Hepatocyte (in vitro differentiated cells): Measurements from ENCODE around the gene VPS13D.

Source experiments
- CTCF ChIP-seq: fragments of 200-600 bp; sonication (generic); IDR thresholded peaks from 2 replicates; pipeline ENCODE4 v1.5.1; 2016; ENCODE audit warnings: antibody characterized with exemption, mild to moderate bottlenecking; ENCODE audit not compliant: poor library complexity
- EZH2 ChIP-seq: fragments of 200-600 bp; sonication (generic); IDR thresholded peaks from 2 replicates; pipeline ENCODE4 v1.6.1; 2016; ENCODE audit warnings: antibody characterized with exemption, mild to moderate bottlenecking, borderline replicate concordance

DNA sequence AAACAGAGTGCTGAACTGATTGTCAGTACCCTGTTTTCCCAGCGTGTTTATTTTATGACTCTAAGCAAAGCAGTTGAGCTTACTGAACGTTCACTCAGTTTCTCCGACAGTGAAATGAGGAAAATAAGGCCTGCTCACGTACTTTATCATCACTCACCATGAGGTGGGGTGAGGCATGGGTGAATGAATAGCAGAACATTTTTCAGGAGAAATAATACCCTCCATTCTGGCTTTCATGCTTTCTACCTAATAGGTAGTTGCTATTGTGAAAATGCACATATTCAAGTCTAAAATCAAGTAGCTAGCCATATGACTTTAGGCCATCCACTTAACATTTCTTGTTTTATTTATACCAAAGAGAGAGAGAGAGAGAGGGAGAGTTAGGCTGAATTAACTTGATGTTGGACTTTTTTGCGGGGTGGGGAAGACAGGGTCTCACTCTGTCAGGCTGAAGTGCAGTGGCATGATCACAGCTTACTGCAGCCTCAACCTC, 178.2 kb downstream of the VPS13D start:
- TF ChIP-seq CTCF, result no peak
- no peak for TF ChIP-seq EZH2
